GM18520 (cell line): ENCODE data around the gene FHL3.
A peak's percentile ranks its signal among the peaks of the same experiment; 100 is the strongest.
"Not testable (repeated sequence)": the region's sequence is repeated elsewhere in the genome, so short reads cannot be mapped to it uniquely, and the experiment has no call there.

Source experiments
- ATAC-seq: cut with Tn5 transposase; IDR thresholded peaks from one replicate; pipeline ENCODE4 v1.9.1; 2021; ENCODE audit not compliant: unreplicated experiment

FHL3 gene

DNA sequence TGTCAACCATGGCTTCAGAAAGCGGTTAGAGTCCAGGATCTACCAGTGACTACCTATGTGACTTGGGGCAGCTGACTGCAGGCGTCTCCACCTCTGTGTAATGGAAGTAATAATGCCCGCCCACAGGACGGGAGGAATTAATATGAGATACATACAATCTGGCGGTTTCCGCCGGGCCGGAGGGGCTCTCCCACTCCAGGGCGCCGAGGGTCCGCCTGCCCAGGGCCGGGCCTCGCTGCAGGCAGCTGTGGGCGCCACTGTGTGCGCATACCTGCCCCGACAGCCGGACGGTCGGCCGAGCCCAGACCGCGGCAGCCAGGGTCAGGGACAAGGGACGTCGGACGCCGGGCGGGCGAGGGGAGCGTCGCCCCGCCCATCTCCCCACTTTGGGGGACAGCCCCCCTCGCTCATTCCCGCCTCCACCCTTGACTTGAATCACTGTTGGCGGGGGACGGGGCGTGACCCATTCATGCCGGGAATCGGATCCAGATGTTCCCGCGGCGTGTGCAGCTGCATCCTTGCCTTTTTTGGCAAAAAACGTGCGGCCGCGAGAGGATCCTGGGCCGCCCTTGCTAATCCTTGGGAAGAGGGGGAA is 9.5 kb downstream of the FHL3 start:
- ATAC-seq: no peak

DNA sequence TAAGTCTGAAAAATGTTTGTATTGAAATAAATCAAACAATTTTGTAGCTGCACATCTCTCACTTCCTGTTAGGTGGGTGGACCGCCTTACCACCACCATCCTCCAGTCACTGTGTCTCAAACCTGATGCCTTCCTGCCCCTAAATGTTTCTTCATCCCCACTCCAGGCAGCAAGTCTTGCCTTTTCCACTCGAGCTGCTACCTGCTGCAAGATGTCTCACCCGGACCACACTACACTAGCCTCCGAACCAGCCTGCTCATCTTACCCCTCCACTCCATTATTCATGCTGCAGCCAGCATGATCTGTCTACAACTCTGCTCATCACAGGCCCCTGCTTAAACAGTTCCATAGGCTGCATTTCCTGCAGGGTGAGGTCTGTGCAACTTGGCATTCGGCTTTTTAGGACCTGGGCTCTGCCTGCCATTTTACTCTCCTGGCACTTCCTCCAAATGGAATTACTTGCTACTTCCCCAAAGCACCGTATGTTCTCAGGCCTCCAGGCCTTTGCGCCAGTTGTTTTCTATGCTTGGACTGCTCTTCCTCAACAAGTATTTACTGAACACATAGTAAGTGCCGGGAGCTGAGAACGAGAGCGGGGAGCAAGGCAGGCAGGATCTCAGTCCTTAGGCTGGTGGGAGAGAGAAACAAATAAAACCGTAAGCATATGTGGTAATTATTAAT is 10.3 kb downstream of the FHL3 start:
- no peak for ATAC-seq

DNA sequence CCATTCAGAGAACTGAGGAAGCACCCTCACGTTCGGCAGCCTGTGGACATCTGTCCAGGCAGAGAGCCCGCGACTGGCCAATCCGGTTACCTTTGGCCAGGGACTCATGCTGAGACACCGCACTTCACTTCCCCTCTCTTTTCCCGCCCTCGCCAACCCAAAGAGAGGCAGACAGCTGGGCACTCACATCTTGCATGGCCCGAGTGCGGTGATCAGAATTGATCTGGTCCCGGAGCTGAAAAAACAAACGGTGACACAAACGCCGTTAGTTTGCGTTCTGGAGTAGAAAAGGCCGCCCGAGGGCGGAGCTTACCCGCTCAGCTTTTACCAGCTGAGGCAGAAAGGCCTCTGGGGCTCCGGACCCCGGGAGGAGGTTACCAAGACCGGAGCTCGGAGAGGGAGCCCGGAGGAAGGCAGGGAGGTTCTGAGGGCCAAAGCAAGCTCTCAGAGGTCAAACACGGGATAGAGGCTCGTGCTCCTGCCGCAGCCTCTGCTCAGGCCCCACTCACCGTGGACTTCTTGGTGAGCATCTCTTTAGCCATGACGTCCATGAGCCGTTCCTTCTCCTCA is 15.9 kb downstream of the FHL3 start:
- ATAC-seq: peak; percentile 21

DNA sequence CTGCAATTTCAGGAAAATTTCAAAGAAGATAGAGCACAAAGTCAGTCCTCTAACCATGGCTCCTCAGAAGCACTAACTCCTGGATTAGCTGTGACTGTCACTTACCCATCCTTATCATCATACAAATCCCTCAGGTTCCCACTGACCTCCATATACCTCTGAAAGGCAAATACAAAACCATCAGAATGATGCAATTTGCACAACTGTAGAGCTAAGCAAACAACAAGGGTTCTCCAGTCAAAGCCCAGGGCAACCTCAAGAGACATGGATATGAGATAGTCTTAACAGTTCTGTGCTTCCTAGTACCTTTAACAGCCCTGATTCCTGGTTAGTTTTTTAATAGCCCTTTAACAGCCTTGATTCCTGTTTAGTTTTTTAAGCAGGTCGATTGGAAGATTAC is 17.6 kb downstream of the FHL3 start:
- no peak for ATAC-seq

DNA sequence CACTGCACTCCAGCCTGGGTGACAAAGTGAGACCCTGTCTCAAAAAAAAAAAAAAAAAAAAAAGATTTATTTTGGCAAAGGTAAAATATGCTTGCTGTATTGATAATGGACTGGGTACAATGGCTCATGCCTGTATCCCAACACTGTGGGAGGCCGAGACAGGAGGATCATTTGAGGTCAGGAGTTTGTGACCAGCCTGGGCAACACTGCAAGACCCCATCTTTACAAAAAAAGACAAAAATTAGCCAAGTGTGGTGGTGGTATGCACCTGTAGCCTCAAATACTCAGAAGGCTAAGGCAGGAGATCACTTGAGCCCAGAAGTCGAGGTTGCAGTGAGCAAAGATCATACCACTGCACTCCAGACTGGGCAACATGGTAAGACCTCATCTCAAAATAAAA is 21.8 kb downstream of the FHL3 start:
- no peak for ATAC-seq

DNA sequence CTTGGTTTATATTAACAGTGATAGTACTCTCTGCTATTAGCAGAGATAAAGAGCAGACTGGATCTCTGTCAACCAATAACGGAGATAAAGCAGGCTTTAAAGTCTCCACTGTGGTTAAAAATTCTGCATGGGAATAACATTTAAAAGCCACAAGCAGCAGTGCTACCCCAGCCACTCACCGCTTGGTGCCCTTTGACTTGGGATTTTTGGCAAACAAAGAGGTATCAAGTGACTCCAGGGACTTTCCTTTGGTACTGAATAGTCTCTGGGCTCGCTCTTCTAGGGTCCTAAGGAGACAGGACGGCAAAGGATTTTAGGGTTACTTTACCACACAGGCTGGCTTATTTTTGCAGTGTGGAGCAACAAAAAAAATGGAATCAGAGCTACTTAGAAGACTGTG is 26.8 kb downstream of the FHL3 start:
- no peak for ATAC-seq

DNA sequence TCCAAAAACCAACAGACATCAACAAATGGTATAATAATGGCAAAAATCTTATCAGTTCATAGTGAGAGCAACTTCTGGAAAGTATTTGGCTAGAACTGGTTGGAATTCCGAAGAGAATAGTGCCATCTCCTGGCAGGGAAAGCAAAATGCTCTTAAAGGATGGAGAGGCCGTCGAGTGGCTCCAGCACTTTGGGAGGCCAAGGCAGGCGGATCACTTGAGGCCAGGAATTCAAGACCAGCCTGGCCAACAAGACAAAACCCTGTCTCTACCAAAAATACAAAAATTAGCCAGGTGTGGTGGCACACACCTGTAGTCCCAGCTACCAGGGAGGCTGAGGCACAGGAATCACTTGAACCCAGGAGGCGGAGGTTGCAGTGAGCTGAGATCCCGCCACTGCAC is 30.2 kb downstream of the FHL3 start:
- not testable (repeated sequence) for ATAC-seq

DNA sequence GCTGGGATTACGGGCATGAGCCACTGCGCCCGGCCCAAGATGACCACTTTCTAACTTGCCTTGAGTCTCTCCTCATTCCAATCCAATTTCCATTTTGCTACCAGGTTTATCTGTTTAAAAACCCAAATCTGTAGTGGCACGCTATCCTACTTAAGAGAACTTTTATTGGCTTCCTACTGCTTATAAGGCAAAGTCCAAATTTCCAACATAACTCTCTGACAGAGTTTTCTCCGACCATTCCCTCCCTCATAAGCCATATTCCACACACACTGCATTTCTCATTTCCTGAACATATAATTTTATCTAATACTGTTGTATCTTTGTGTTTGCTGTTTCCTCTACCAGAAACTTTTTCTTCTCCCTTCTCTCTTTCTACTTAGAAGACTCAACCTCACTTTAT is 30.7 kb downstream of the FHL3 start:
- ATAC-seq: no peak

DNA sequence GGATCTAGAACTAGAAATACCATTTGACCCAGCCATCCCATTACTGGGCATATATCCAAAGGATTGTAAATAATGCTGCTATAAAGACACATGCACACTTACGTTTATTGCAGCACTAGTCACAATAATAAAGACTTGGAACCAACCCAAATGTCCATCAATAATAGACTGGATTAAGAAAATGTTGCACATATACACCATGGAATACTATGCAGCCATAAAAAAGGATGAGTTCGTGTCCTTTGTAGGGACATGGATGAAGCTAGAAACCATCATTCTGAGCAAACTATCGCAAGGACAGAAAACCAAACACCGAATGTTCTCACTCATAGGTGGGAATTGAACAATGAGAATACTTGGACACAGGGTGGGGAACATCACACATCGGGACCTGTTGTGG is 31.6 kb downstream of the FHL3 start:
- not testable (repeated sequence) for ATAC-seq

DNA sequence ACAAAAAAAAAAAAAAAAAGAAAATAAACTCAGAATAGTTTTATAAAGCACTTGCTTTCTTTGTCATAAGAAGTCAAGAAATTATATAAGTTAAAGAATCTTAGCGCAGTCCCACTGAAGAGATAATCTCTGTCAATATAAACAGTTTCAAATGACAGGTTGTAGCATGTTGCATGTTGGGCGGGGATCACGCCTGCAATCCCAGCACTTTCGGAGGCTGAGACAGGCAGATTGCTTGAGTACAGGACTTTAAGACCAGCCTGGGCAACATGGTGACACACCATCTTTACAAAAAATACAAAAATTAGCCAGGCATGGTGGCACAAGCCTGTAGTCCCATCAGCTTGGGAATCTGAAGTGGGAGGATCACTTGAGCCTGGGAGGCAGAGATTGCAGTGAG is 40.0 kb downstream of the FHL3 start:
- no peak for ATAC-seq

DNA sequence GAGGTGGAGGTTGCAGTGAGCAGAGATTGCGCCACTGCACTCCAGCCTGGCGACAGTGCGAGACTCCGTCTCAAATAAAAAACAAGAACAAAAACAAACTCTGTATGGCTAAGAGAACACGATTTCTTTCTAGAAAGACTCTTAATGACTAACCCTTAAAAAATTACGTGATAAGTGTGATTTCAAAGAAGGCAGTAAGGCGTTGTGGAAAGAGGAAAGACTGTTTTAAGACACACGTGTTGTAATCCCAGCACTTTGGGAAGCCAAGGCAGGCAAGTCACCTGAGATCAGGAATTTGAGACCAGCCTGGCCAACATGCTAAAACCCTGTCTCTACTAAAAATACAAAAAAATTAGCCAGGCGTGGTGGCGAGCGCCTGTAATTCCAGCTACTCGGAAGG is 41.2 kb downstream of the FHL3 start:
- ATAC-seq: not testable (repeated sequence)

DNA sequence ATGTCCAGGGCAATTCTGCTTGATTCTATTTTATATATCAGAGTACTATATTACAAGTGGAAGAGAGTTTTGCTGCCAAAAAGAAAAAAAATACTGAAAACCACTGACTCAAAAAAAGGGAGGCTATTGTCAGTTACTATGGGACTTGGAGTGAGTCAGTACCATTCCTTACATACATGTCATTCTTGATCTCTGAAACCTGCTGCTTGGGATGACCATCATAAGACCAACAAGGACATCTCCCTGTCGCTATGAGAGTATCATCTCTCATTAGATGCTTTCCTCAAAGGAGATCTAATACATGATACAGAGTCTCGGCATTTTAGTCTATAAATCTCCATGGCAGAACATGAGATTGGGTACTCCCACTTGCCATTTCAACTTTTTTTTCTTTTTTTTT is 46.6 kb downstream of the FHL3 start:
- no peak for ATAC-seq

DNA sequence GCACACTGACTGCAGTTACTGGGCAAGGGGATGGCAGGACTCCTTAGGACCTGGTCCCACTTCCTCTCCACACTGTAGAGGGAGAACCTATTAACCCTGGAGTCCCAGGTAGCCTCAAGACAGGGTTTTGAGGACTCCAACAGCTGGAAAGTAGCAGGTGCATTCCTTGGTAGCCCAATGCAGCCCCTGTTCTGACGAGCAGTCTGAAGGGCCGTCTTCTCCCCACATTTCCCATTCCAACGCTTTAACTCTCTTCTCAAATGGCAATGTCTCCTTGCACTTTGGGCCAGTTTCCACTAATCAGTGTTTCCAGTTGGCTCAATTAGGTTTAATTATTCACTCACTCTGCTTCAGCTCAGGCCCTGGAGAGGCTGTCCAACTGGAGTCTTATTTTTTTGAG is 49.6 kb downstream of the FHL3 start:
- no peak for ATAC-seq

DNA sequence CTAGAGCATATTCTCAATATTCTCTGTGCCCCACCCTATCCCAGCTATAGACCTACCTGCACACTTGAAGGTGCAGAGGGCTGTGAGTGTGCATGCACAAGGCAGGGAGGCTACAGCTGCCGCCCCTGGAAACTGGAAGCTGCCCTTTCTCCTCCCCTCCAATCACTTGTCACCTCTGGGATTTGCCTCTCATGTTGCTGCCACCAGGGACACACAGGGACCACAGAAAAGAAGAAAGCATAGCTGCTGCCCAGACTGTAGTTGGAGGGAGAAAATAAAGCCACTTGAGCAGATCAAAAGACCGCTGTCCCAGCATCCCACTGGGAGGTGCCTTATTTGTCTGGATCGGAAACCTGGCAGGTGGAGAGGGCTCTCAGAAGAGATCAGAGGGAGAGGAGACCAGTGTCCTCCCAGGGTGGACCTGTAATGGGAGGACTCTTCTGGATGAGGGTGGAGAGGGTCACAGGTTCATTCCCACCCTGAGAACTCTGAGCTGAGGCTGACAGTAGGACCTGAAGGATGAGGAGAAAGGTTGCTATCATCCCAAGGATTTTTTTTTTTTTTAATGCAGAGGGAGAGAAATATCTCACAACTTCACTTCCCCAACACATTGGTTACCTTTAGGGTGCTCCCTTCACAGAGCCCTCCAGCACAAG is 50.9 kb downstream of the FHL3 start:
- no peak for ATAC-seq

DNA sequence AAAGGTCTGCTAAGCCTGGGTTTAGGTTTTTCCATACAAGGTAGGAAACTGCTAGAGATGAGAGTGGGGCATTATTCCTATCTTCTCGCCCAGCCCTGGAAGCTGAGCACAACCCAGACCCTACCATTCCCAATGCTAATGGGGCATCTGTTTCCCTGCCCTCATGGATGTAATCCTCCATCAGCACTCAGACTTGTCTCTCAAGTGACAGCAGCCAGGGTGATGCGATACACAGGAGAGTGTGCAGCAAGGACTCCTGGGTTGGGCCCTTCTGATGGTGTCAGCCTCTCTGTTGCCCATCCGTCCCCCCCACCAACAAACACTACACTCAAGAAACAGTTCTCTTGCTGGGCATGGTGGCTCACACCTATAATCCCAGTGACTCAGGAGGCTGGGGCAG is 52.6 kb downstream of the FHL3 start:
- no peak for ATAC-seq

DNA sequence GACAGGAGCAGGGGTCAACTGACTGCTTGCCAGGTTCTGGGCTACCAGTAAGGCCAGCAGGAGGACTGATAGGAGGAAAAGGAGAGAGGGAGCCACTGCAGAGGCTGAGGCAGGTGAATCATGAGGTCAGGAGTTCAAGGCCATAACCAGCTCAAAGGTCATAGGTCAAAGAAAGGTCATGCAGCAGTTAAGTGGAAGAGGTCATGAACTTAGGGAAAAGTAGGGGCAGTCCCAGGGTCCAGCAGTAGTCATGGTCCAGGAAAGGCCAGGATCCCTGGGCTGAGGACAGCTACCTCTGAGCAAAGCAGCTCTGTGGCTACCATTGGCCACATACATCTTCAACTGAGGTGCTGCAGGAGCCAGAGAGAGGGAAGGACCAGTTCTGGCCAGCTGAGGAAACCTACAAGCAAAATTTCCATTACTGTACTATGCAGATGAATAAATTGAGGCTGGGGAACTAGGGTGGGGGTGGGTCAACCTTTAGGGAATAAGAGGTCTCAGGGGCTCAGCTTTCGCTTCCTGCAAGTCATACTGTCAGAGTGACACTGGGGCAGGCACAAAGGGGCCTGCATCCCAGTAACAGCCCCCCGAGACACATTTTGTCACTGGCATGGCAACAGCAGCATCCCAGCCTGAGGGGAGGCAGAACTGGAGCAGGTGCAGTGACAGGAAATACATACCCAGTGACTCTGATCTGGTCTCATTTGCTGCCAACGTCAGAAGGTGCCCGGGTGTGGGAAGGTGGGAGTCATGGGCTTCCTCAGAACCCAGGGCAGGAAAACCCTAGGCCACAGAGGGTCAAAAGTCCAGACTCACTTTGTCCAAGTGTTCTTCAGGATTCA is 53.3 kb downstream of the FHL3 start:
- no peak for ATAC-seq

DNA sequence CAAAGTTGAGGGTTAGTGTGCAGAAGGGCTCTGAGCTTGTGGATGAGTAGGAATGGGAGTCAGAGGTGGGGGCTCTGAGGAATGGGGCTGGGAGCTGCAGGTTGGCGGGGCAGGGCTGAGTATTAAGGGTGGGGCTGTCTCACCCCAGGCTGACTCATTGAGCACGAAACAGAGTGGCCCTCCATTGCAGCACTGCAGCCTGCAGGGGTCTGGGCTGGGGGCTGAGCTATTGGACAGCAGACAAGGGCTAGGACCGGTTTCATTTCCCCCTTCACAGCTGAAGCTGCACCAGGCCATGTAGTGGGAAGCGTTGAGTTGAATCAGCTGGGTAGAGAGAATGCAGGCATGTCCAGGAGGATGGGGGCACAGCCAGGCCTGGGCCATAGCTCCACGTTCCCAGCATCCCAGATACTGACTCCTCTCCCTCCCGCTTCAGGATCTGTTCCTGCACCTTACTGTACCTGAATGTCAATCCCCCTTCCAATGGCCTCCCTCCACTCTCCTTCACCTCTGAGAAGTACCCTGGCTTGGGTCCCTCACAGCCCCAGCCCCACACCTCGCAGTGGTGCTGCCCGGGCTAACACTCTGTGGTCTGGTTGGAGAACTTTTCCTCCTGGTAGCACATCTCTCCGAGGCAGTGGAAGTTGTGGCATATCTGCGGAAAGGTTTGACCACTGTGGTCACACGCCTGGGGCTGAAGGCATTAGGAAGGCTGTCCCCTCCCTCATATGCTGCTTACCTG is 54.1 kb downstream of the FHL3 start:
- no peak for ATAC-seq

DNA sequence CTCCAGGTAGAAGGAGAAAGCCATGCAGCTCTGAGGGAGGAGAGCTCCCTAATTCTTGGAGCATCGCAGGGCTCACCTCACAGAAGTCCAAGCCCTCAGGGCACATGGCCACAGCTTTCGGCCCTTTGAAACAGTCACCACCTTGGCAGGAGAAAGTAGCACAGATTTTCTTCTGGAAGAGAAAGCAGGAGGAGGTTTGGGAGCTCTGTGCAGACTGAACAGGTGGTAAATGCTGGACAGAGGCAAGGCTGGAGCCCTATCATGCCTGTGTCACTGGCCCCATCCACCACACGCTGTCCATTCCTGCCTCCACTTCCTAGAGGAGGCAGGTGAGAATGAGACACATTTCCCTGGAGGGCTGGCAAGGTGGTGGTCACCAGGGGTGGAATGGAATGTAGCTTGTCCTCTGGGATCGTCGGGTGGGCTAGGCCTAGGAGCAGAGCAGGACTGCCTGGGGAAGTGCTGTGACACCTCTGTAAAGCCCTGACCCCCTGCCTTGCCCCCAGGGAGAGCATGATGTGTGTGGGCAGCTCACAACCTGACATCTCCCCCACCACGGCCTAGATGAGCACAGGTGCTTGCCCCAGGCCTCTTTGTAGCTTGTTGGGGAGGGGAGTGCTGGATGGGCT is 55.7 kb downstream of the FHL3 start:
- no peak for ATAC-seq

DNA sequence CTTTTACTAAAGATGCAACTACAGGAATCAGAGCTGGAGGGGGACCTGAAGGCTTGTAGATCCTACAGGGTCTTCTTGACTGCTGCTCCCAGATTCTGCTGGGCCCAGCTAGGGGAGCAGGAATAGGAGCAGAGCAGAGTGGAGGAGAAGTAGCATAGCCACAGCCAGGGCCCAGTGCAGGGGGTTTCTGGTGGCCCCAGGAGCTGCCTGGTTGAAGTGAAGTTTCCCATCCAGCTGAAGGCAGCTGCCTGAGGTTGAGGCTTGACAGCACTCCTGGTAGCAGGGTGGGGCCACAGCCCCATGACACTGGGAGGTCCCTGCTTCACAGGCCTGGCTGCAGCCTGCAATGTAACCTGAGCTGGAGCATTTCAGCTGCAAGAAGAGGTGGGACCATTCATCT is 56.5 kb downstream of the FHL3 start:
- no peak for ATAC-seq

DNA sequence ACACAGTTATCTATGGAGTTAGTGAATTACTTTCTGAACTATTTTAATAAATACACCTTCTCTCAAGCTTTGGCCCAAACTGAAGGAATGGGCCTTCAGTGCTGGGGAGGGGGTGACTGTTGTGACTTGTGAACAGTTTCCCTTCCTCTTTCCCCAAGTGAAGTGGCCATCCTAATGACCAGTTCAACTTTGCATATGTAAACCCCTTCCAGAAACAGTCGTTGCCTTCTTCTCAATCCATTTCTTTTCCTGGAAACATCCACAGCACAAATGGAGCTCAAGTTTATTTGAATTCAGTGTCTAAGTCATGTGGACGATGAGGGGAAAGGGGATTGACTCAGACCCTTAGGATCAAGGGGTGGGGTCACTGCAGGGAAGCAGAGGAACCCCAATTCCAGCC is 57.1 kb downstream of the FHL3 start:
- no peak for ATAC-seq
